ENCODE measurements around the gene METTL9. TPM values are rescaled to one million over a fixed set of nuclear protein-coding genes. Genes with fewer than 3 reads are reported as not detected.
"Not testable (repeated sequence)": the region's sequence is repeated elsewhere in the genome, so short reads cannot be mapped to it uniquely, and the experiment has no call there.

The METTL9 gene
- total and polyA plus RNA-seq, 4 donors: 159 to 207 (median 179) TPM

- H3K4me3 ChIP-seq (ENCODE audit: low read depth, low read length); H3K27ac ChIP-seq (ENCODE audit: low read depth, low read length): not testable (repeated sequence)
These were observed 10.8 kb upstream of the METTL9 start for GRCh38 chr16:21588593-21588992.

GRCh38 chr16:21589551-21589950 lies 9.8 kb upstream of the METTL9 start:
- 93% methylated on average over 3 of the region's 4 CpGs for WGBS (ENCODE audit: insufficient coverage)
- Histone ChIP-seq H3K27me3 (ENCODE audit: control insufficient read depth, insufficient read depth, low read length) (no peaks in the 10 kb centered on the region), H3K9me3 (ENCODE audit: control insufficient read depth, insufficient read depth, low read length) (no peaks in the 10 kb centered on the region), H3K4me1 (ENCODE audit: control insufficient read depth, insufficient read depth, low read length) (no peaks in the 10 kb centered on the region), H3K4me3 (ENCODE audit: low read depth, low read length) (no peak overlapping the region), H3K36me3 (ENCODE audit: control insufficient read depth, insufficient read depth, low read length) (no peaks in the 10 kb centered on the region), H3K27ac (ENCODE audit: low read depth, low read length) (no peak overlapping the region)
- peak in 1 of 6 donors; percentile 26 for DNase-seq (ENCODE audit: low read depth in 4 of 6, low spot score in 6 of 6)

More at GRCh38 chr16:21588593-21588992, 10.8 kb upstream of the METTL9 start:
- H3K9me3 ChIP-seq (ENCODE audit: control insufficient read depth, insufficient read depth, low read length); H3K36me3 ChIP-seq (ENCODE audit: control insufficient read depth, insufficient read depth, low read length); H3K4me1 ChIP-seq (ENCODE audit: control insufficient read depth, insufficient read depth, low read length); H3K27me3 ChIP-seq (ENCODE audit: control insufficient read depth, insufficient read depth, low read length); DNase-seq (ENCODE audit: low read depth in 4 of 6, low spot score in 6 of 6): not testable (repeated sequence)
- 96% methylated on average over 5 of the region's 5 CpGs for WGBS (ENCODE audit: insufficient coverage)

- Histone ChIP-seq H3K27me3 (ENCODE audit: control insufficient read depth, insufficient read depth, low read length) (no peaks in the 10 kb centered on the region), H3K4me3 (ENCODE audit: low read depth, low read length) (no peak overlapping the region), H3K4me1 (ENCODE audit: control insufficient read depth, insufficient read depth, low read length) (no peaks in the 10 kb centered on the region), H3K27ac (ENCODE audit: low read depth, low read length) (no peak overlapping the region), H3K9me3 (ENCODE audit: control insufficient read depth, insufficient read depth, low read length) (no peaks in the 10 kb centered on the region), H3K36me3 (ENCODE audit: control insufficient read depth, insufficient read depth, low read length) (no peaks in the 10 kb centered on the region)
- no peak for DNase-seq (ENCODE audit: low read depth in 4 of 6, low spot score in 6 of 6)
- WGBS (ENCODE audit: insufficient coverage): 91% methylated on average over 1 of the region's 2 CpGs
These were observed 9.1 kb upstream of the METTL9 start for GRCh38 chr16:21590287-21590686.

GRCh38 chr16:21590796-21591195 lies 8.6 kb upstream of the METTL9 start:
- Histone ChIP-seq H3K36me3 (ENCODE audit: control insufficient read depth, insufficient read depth, low read length) (no peaks in the 10 kb centered on the region), H3K27ac (ENCODE audit: low read depth, low read length) (no peak overlapping the region), H3K4me1 (ENCODE audit: control insufficient read depth, insufficient read depth, low read length) (no peaks in the 10 kb centered on the region), H3K9me3 (ENCODE audit: control insufficient read depth, insufficient read depth, low read length) (no peaks in the 10 kb centered on the region), H3K27me3 (ENCODE audit: control insufficient read depth, insufficient read depth, low read length) (no peaks in the 10 kb centered on the region), H3K4me3 (ENCODE audit: low read depth, low read length) (no peak overlapping the region)
- WGBS (ENCODE audit: insufficient coverage): no CpG with 5 or more reads among the region's 2 CpGs
- no peak for DNase-seq (ENCODE audit: low read depth in 4 of 6, low spot score in 6 of 6)

GRCh38 chr16:21592191-21592590 lies 7.2 kb upstream of the METTL9 start:
- no peaks in the 10 kb centered on the region for H3K36me3 ChIP-seq (ENCODE audit: control insufficient read depth, insufficient read depth, low read length)
- no peaks in the 10 kb centered on the region for H3K27me3 ChIP-seq (ENCODE audit: control insufficient read depth, insufficient read depth, low read length)
- 54% methylated on average over 5 of the region's 9 CpGs for WGBS (ENCODE audit: insufficient coverage)
- H3K4me1 ChIP-seq (ENCODE audit: control insufficient read depth, insufficient read depth, low read length): no peaks in the 10 kb centered on the region
- H3K4me3 ChIP-seq (ENCODE audit: low read depth, low read length): no peak overlapping the region
- DNase-seq (ENCODE audit: low read depth in 4 of 6, low spot score in 6 of 6): no peak
- no peaks in the 10 kb centered on the region for H3K9me3 ChIP-seq (ENCODE audit: control insufficient read depth, insufficient read depth, low read length)
- no peak overlapping the region for H3K27ac ChIP-seq (ENCODE audit: low read depth, low read length)

- H3K4me1 ChIP-seq (ENCODE audit: control insufficient read depth, insufficient read depth, low read length): peaks cover under 1% of the 10 kb centered on the region
- DNase-seq (ENCODE audit: low read depth in 4 of 6, low spot score in 6 of 6): no peak
- H3K27ac ChIP-seq (ENCODE audit: low read depth, low read length): no peak overlapping the region
- H3K36me3 ChIP-seq (ENCODE audit: control insufficient read depth, insufficient read depth, low read length): no peaks in the 10 kb centered on the region
- H3K27me3 ChIP-seq (ENCODE audit: control insufficient read depth, insufficient read depth, low read length): no peaks in the 10 kb centered on the region
- WGBS (ENCODE audit: insufficient coverage): 76% methylated on average over 2 of the region's 7 CpGs
- no peaks in the 10 kb centered on the region for H3K9me3 ChIP-seq (ENCODE audit: control insufficient read depth, insufficient read depth, low read length)
- H3K4me3 ChIP-seq (ENCODE audit: low read depth, low read length): no peak overlapping the region
These were observed 5.7 kb upstream of the METTL9 start for GRCh38 chr16:21593530-21594289.

- DNase-seq (ENCODE audit: low read depth in 4 of 6, low spot score in 6 of 6): no peak
These were observed 1.8 kb upstream of the METTL9 start for GRCh38 chr16:21597561-21598030.

GRCh38 chr16:21598206-21598605 lies 1.2 kb upstream of the METTL9 start:
- H3K36me3 ChIP-seq (ENCODE audit: control insufficient read depth, insufficient read depth, low read length): no peaks in the 10 kb centered on the region
- DNase-seq (ENCODE audit: low read depth in 4 of 6, low spot score in 6 of 6): no peak
- H3K27ac ChIP-seq (ENCODE audit: low read depth, low read length): no peak overlapping the region
- no peaks in the 10 kb centered on the region for H3K9me3 ChIP-seq (ENCODE audit: control insufficient read depth, insufficient read depth, low read length)
- peak overlapping the region; percentile 89 for H3K4me3 ChIP-seq (ENCODE audit: low read depth, low read length)
- WGBS (ENCODE audit: insufficient coverage): 100% methylated on average over 4 of the region's 12 CpGs
- peaks cover 11% of the 10 kb centered on the region for H3K4me1 ChIP-seq (ENCODE audit: control insufficient read depth, insufficient read depth, low read length)
- H3K27me3 ChIP-seq (ENCODE audit: control insufficient read depth, insufficient read depth, low read length): no peaks in the 10 kb centered on the region

More at GRCh38 chr16:21597561-21598030, 1.8 kb upstream of the METTL9 start:
- Histone ChIP-seq H3K36me3 (ENCODE audit: control insufficient read depth, insufficient read depth, low read length) (no peaks in the 10 kb centered on the region), H3K27me3 (ENCODE audit: control insufficient read depth, insufficient read depth, low read length) (no peaks in the 10 kb centered on the region), H3K27ac (ENCODE audit: low read depth, low read length) (no peak overlapping the region), H3K9me3 (ENCODE audit: control insufficient read depth, insufficient read depth, low read length) (no peaks in the 10 kb centered on the region), H3K4me1 (ENCODE audit: control insufficient read depth, insufficient read depth, low read length) (peaks cover 5% of the 10 kb centered on the region), H3K4me3 (ENCODE audit: low read depth, low read length) (no peak overlapping the region)
- 100% methylated on average over 1 of the region's 2 CpGs for whole genome bisulfite sequencing (ENCODE audit: insufficient coverage)

GRCh38 chr16:21598701-21599121 lies 666 bp upstream of the METTL9 start:
- Histone ChIP-seq H3K27ac (ENCODE audit: low read depth, low read length) (peak overlapping the region; percentile 94), H3K4me3 (ENCODE audit: low read depth, low read length) (peak overlapping the region; percentile 89), H3K36me3 (ENCODE audit: control insufficient read depth, insufficient read depth, low read length) (no peaks in the 10 kb centered on the region), H3K4me1 (ENCODE audit: control insufficient read depth, insufficient read depth, low read length) (peaks cover 11% of the 10 kb centered on the region), H3K27me3 (ENCODE audit: control insufficient read depth, insufficient read depth, low read length) (no peaks in the 10 kb centered on the region), H3K9me3 (ENCODE audit: control insufficient read depth, insufficient read depth, low read length) (no peaks in the 10 kb centered on the region)
- 3% methylated on average over 11 of the region's 13 CpGs for WGBS (ENCODE audit: insufficient coverage)
- DNase-seq (ENCODE audit: low read depth in 4 of 6, low spot score in 6 of 6): no peak

Data from spinal cord (tissue), 10 donors.